ENCODE data around the gene PROB1. TPM values are rescaled to one million over a fixed set of nuclear protein-coding genes. Genes with fewer than 3 reads are reported as not detected.

PROB1 gene
- total and polyA plus RNA-seq, 9 of the 15 experiments (the other 6 are each of a cell fraction or from before 2014, with no cell fraction given), result 0.01 to 1.8 (median 0.47) TPM

- TF ChIP-seq HMGN3 (IDR thresholded peaks at IDR 0.05; ENCODE audit: borderline replicate concordance, extremely low read depth, insufficient read length, low read depth, low read length), result peak; percentile 91
- no peak for TF ChIP-seq EZH2 (IDR thresholded peaks at IDR 0.05; ENCODE audit: borderline replicate concordance, low read depth, low read length)
- no peak for TF ChIP-seq THRB (CRISPR knock-in tag; conservative IDR thresholded peaks at IDR 0.05)
- TF ChIP-seq HEY1 (CRISPR knock-in tag; IDR thresholded peaks at IDR 0.05; ENCODE audit: borderline replicate concordance), result no peak; the same call in 1 of the 2 replicates
- no peak for TF ChIP-seq ZNF785 (CRISPR knock-in tag; IDR thresholded peaks at IDR 0.05)
- TF ChIP-seq DIDO1 (tag; IDR thresholded peaks at IDR 0.05; ENCODE audit: low read depth), result no peak
- TF ChIP-seq RBM34 (IDR thresholded peaks at IDR 0.05; ENCODE audit: borderline replicate concordance, insufficient read depth, low read length), result no peak
- no peak for TF ChIP-seq ZNF507 (tag; conservative IDR thresholded peaks at IDR 0.05)
- TF ChIP-seq ZNF518B (CRISPR knock-in tag; IDR thresholded peaks at IDR 0.05), result no peak
- TF ChIP-seq RNF219 (CRISPR knock-in tag; IDR thresholded peaks at IDR 0.05), result no peak
- no peak for TF ChIP-seq PCBP2 (IDR thresholded peaks at IDR 0.05; ENCODE audit: low read depth, low read length, poor library complexity, severe bottlenecking)
- no peak for TF ChIP-seq GTF2A2 (tag; IDR thresholded peaks at IDR 0.05)
- no peak for TF ChIP-seq RHOXF2B (CRISPR knock-in tag; conservative IDR thresholded peaks at IDR 0.05)
- TF ChIP-seq GABPB1 (CRISPR knock-in tag; IDR thresholded peaks at IDR 0.05), result peak; percentile 96
- peak; percentile 47; the same call in 1 of the 2 replicates for TF ChIP-seq ZNF263 (CRISPR knock-in tag; IDR thresholded peaks at IDR 0.05; ENCODE audit: borderline replicate concordance)
- no peak for TF ChIP-seq IRF2 (CRISPR knock-in tag; IDR thresholded peaks at IDR 0.05)
- no peak for TF ChIP-seq E4F1 (CRISPR knock-in tag; IDR thresholded peaks at IDR 0.05; ENCODE audit: borderline replicate concordance)
- peak; percentile 58; the same call in 1 of the 2 replicates for TF ChIP-seq ZNF589 (CRISPR knock-in tag; IDR thresholded peaks at IDR 0.05; ENCODE audit: low read depth)
Observed at GRCh38 chr5:139341689-139342422, 53.0 kb downstream of the PROB1 start, which contains the start of gene PAIP2 (continued).
